IPS-20b (cell line): ENCODE measurements around the gene RAD18.

Source experiments
- H3K27ac ChIP-seq: one replicate; pipeline ENCODE4 v1.5.1; 2013; ENCODE audit warnings: low read length
- H3K27me3 ChIP-seq: 2 replicates; pipeline ENCODE4 v1.6.1; 2013; ENCODE audit warnings: mild to moderate bottlenecking, low read length, inconsistent platforms; ENCODE audit not compliant: insufficient read depth
- H3K36me3 ChIP-seq: 2 replicates; pipeline ENCODE4 v1.6.1; 2013; ENCODE audit warnings: low read depth, mild to moderate bottlenecking, inconsistent platforms, low read length, moderate library complexity; ENCODE audit not compliant: insufficient read depth
- H3K4me1 ChIP-seq: 2 replicates; pipeline ENCODE4 v1.6.1; 2013; ENCODE audit warnings: mild to moderate bottlenecking, control low read depth, inconsistent platforms, low read length, moderate library complexity; ENCODE audit not compliant: insufficient read depth
- H3K4me3 ChIP-seq: 2 replicates; pipeline ENCODE4 v1.5.1; 2013; ENCODE audit warnings: mild to moderate bottlenecking, low read length, inconsistent platforms
- H3K9ac ChIP-seq: 2 replicates; pipeline ENCODE4 v1.6.1; 2013; ENCODE audit warnings: low read depth, mild to moderate bottlenecking, inconsistent platforms, low read length, moderate library complexity
- H3K9me3 ChIP-seq: 2 replicates; pipeline ENCODE4 v1.6.1; 2013; ENCODE audit warnings: mild to moderate bottlenecking, low read depth, low read length, inconsistent platforms; ENCODE audit not compliant: insufficient read depth

Gene RAD18

DNA sequence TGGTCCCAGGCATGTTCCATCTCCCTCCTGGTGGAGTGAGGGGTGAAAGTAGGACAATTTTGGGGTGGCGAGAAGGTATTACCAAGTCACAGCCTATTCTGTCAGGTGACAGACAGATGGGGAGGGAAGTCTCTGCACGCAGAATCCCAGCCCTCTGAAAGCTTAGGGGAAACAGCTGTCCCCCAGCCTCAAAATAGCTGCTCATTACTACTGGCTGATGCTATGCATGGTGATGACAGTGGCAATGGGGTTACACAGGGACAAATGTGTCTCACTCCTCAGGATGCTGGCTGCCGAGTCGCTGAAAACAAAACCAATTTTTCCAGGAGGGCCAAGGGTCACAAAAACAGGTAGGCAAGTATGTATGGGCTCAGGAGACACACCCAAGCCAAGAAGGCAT is 125.0 kb downstream of the RAD18 start:
- no peaks in the 10 kb centered on the region for H3K36me3 ChIP-seq
- no peak overlapping the region for H3K27ac ChIP-seq
- no peaks in the 10 kb centered on the region for H3K9me3 ChIP-seq
- no peaks in the 10 kb centered on the region for H3K27me3 ChIP-seq
- no peaks in the 10 kb centered on the region for H3K4me1 ChIP-seq
- no peak overlapping the region for H3K9ac ChIP-seq
- no peak overlapping the region for H3K4me3 ChIP-seq

DNA sequence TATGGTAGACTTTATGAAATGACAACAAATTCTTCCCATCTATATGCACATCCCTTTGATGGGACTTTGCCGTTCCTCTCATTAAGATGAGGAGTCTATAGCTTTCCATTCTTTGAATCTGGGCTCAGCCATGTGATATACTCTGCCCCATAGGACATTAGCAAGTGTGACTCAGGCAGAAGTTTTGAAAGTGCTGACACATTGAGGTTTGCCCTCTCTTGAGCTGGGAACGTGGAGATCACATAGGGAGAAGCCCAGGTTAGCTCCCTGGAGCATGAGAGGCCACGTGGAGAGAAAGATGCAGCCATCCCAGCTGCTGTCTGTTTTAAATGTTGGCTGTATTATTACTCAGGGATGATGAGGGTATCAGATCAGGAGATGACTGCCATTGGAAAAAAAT is 126.1 kb downstream of the RAD18 start:
- no peaks in the 10 kb centered on the region for H3K9me3 ChIP-seq
- H3K27ac ChIP-seq, result no peak overlapping the region
- H3K4me1 ChIP-seq, result no peaks in the 10 kb centered on the region
- H3K4me3 ChIP-seq, result no peak overlapping the region
- H3K36me3 ChIP-seq, result no peaks in the 10 kb centered on the region
- H3K27me3 ChIP-seq, result no peaks in the 10 kb centered on the region
- H3K9ac ChIP-seq, result no peak overlapping the region

- H3K27ac ChIP-seq, result no peak overlapping the region
- H3K27me3 ChIP-seq, result no peaks in the 10 kb centered on the region
- no peak overlapping the region for H3K4me3 ChIP-seq
- no peaks in the 10 kb centered on the region for H3K9me3 ChIP-seq
- no peaks in the 10 kb centered on the region for H3K4me1 ChIP-seq
- H3K9ac ChIP-seq, result no peak overlapping the region
- no peaks in the 10 kb centered on the region for H3K36me3 ChIP-seq
Measured at GRCh38 chr3:8836096-8836495, 127.2 kb downstream of the RAD18 start.

GRCh38 chr3:8835385-8835784 is 127.9 kb downstream of the RAD18 start:
- Histone ChIP-seq H3K9ac (no peak overlapping the region), H3K4me3 (no peak overlapping the region), H3K27ac (no peak overlapping the region), H3K27me3 (no peaks in the 10 kb centered on the region), H3K4me1 (no peaks in the 10 kb centered on the region), H3K9me3 (no peaks in the 10 kb centered on the region), H3K36me3 (no peaks in the 10 kb centered on the region)

- H3K36me3 ChIP-seq, result no peaks in the 10 kb centered on the region
- H3K27me3 ChIP-seq, result no peaks in the 10 kb centered on the region
- H3K4me3 ChIP-seq, result no peak overlapping the region
- no peaks in the 10 kb centered on the region for H3K9me3 ChIP-seq
- H3K9ac ChIP-seq, result no peak overlapping the region
- H3K27ac ChIP-seq, result no peak overlapping the region
- H3K4me1 ChIP-seq, result no peaks in the 10 kb centered on the region
Measured at GRCh38 chr3:8834974-8835373, 128.3 kb downstream of the RAD18 start.

DNA sequence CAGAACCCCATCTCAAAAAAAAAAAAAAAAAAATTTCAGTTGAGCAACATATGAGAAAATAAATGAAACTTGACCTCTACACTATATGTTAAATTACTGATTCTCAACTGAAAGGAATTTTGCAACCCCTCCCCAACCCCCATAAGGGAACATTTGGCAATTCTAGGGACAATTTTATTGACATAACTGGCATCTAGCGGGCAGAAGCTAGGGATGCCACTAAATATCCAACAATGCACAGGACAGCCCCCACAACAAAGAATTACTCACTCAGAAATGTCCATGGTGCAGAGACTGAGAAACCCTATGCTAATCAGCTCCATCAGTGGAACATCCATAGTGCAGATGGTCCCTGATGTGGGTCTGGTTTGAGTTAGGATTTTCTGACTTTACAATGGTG is 135.6 kb downstream of the RAD18 start:
- Histone ChIP-seq H3K27ac (no peak overlapping the region), H3K4me3 (no peak overlapping the region), H3K9me3 (no peaks in the 10 kb centered on the region), H3K9ac (no peak overlapping the region), H3K36me3 (no peaks in the 10 kb centered on the region), H3K27me3 (no peaks in the 10 kb centered on the region), H3K4me1 (no peaks in the 10 kb centered on the region)
